Measurements from ENCODE around the gene LYPD5. TPM values are rescaled to one million over a fixed set of nuclear protein-coding genes. Genes with fewer than 3 reads are reported as not detected.
"Not testable (repeated sequence)": the region's sequence is repeated elsewhere in the genome, so short reads cannot be mapped to it uniquely, and the experiment has no call there.

Gene LYPD5
- total RNA-seq, 1 experiment from 2014 or later = not detected

GRCh38 chr19:43778651-43779050 lies 23.6 kb downstream of the LYPD5 start:
- no peak for DNase-seq (ENCODE audit: low spot score)

GRCh38 chr19:43777163-43777695 lies 25.0 kb downstream of the LYPD5 start:
- DNase-seq (ENCODE audit: low spot score) = peak; percentile 72

- DNase-seq (ENCODE audit: low spot score) = no peak
These were observed 26.0 kb downstream of the LYPD5 start for GRCh38 chr19:43776286-43776685.

GRCh38 chr19:43775299-43775890 lies 26.9 kb downstream of the LYPD5 start:
- DNase-seq (ENCODE audit: low spot score) = no peak

GRCh38 chr19:43774940-43775258 lies 27.3 kb downstream of the LYPD5 start:
- not testable (repeated sequence) for DNase-seq (ENCODE audit: low spot score)

- no peak for DNase-seq (ENCODE audit: low spot score)
These were observed 27.9 kb downstream of the LYPD5 start for GRCh38 chr19:43774103-43774939.

- no peak for DNase-seq (ENCODE audit: low spot score)
These were observed 28.5 kb downstream of the LYPD5 start for GRCh38 chr19:43773725-43774102.

- no peak for DNase-seq (ENCODE audit: low spot score)
These were observed 33.0 kb downstream of the LYPD5 start for GRCh38 chr19:43769256-43769655.

GRCh38 chr19:43768273-43769050 lies 33.8 kb downstream of the LYPD5 start:
- no peak for DNase-seq (ENCODE audit: low spot score)

- no peak for DNase-seq (ENCODE audit: low spot score)
These were observed 34.4 kb downstream of the LYPD5 start for GRCh38 chr19:43767818-43768217.

- no peak for DNase-seq (ENCODE audit: low spot score)
These were observed 34.9 kb downstream of the LYPD5 start for GRCh38 chr19:43767316-43767715.

- no peak for DNase-seq (ENCODE audit: low spot score)
These were observed 35.5 kb downstream of the LYPD5 start for GRCh38 chr19:43766755-43767043.

- DNase-seq (ENCODE audit: low spot score) = peak; percentile 99
These were observed 37.0 kb downstream of the LYPD5 start for GRCh38 chr19:43765109-43765876.

GRCh38 chr19:43764684-43765083 lies 37.6 kb downstream of the LYPD5 start:
- DNase-seq (ENCODE audit: low spot score) = not testable (repeated sequence)

GRCh38 chr19:43763473-43763939 lies 38.7 kb downstream of the LYPD5 start:
- DNase-seq (ENCODE audit: low spot score) = peak; percentile 57

- no peak for DNase-seq (ENCODE audit: low spot score)
These were observed 39.4 kb downstream of the LYPD5 start for GRCh38 chr19:43762814-43763213.

GRCh38 chr19:43760941-43761340 lies 41.3 kb downstream of the LYPD5 start:
- no peak for DNase-seq (ENCODE audit: low spot score)

- peak; percentile 92 for DNase-seq (ENCODE audit: low spot score)
These were observed 42.7 kb downstream of the LYPD5 start for GRCh38 chr19:43759515-43759914.

GRCh38 chr19:43755256-43755801 lies 46.9 kb downstream of the LYPD5 start:
- peak; percentile 59 for DNase-seq (ENCODE audit: low spot score)

GRCh38 chr19:43754503-43755255 lies 47.6 kb downstream of the LYPD5 start, which contains the start of gene SMG9:
Gene SMG9, minus strand, starts transcription at chr19:43754962. Its CDS starts 4,221 bp downstream, at chr19:43750741.
- DNase-seq (ENCODE audit: low spot score) = peak; percentile 96

- DNase-seq (ENCODE audit: low spot score) = no peak
These were observed 48.1 kb downstream of the LYPD5 start for GRCh38 chr19:43754253-43754502.
